Activated T-helper 1 cell treated with anti-CD3 and anti-CD28 coated beads, Interleukin-2, amount 50 U/mL, for 16 hours (primary cell): Measurements from ENCODE around the gene TGFB1.
"Not testable (repeated sequence)": the region's sequence is repeated elsewhere in the genome, so short reads cannot be mapped to it uniquely, and the experiment has no call there.

ENCODE experiments used
- DNase-seq, 2 donors: peaks; one replicate each; pipeline ENCODE4 v3.0.0-alpha.2; 2020; ENCODE audit warnings: low read depth in 1 of 2, low spot score in 1 of 2

Gene TGFB1

GRCh38 chr19:41371119-41371518 lies 17.4 kb upstream of the TGFB1 start:
- not testable (repeated sequence) for DNase-seq

GRCh38 chr19:41369769-41370168 lies 16.0 kb upstream of the TGFB1 start:
- DNase-seq = no peak

- no peak for DNase-seq
Observed at GRCh38 chr19:41367848-41368301, 14.2 kb upstream of the TGFB1 start.

GRCh38 chr19:41366089-41366488 lies 12.4 kb upstream of the TGFB1 start:
- DNase-seq = no peak

- DNase-seq = no peak
Observed at GRCh38 chr19:41364524-41365391, 11.0 kb upstream of the TGFB1 start.

GRCh38 chr19:41363753-41364523 lies 10.2 kb upstream of the TGFB1 start, which contains the start of gene B9D2:
Gene B9D2 (minus strand): TSS chr19:41364149. CDS start chr19:41363519, 630 bp downstream.
- peak; percentile 95 to 97 for DNase-seq

GRCh38 chr19:41363371-41363752 lies 9.6 kb upstream of the TGFB1 start:
- no peak for DNase-seq

GRCh38 chr19:41362143-41362847 lies 8.6 kb upstream of the TGFB1 start:
- DNase-seq = no peak

- no peak for DNase-seq
Observed at GRCh38 chr19:41359741-41360140, 6.0 kb upstream of the TGFB1 start.

- no peak for DNase-seq
Observed at GRCh38 chr19:41357746-41358145, 4.0 kb upstream of the TGFB1 start.

GRCh38 chr19:41356984-41357739 lies 3.4 kb upstream of the TGFB1 start:
- no peak for DNase-seq

GRCh38 chr19:41355802-41356201 lies 2.1 kb upstream of the TGFB1 start:
- no peak for DNase-seq

- DNase-seq = no peak
Observed at GRCh38 chr19:41355035-41355434, 1.3 kb upstream of the TGFB1 start.

- no peak for DNase-seq
Observed at GRCh38 chr19:41354343-41354953, 726 bp upstream of the TGFB1 start.

- DNase-seq = peak; percentile 53 to 70
Observed at GRCh38 chr19:41352609-41353465, 885 bp downstream of the TGFB1 start.

GRCh38 chr19:41352279-41352608 lies 1.5 kb downstream of the TGFB1 start:
- DNase-seq = no peak

GRCh38 chr19:41351339-41352245 lies 2.1 kb downstream of the TGFB1 start:
- peak; percentile 71 to 73 for DNase-seq

GRCh38 chr19:41350735-41351338 lies 2.9 kb downstream of the TGFB1 start:
- DNase-seq = no peak
